Fibroblast of lung (primary cell): ENCODE measurements around the gene OLIG2.

Source experiments
- CTCF ChIP-seq, 2 donors: IDR thresholded peaks in 1 of 2; conservative IDR thresholded peaks in 1 of 2; 1 replicate in 1 of 2; 2 replicates in 1 of 2; pipeline ENCODE4 v1.5.1; 2011 to 2012; ENCODE audit warnings: low read length in 2 of 2, control low read depth in 1 of 2, inconsistent platforms in 1 of 2, low read depth in 1 of 2, mild to moderate bottlenecking in 1 of 2
- EZH2 ChIP-seq: IDR thresholded peaks from 2 replicates; pipeline ENCODE4 v1.5.1; 2012; ENCODE audit warnings: low read length, control low read depth, mild to moderate bottlenecking; ENCODE audit errors: missing control alignments

GRCh38 chr21:33075596-33076195 is 50.0 kb downstream of the OLIG2 start:
- TF ChIP-seq CTCF (conservative IDR thresholded peaks at IDR 0.05 in 1 of 2, IDR thresholded peaks at IDR 0.05 in 1 of 2; ENCODE audit: low read depth in 1 of 2, low read length in 2 of 2) (no peak), EZH2 (no peak)
